GM21619 (cell line): Measurements from ENCODE around the gene RHOH.
"Not testable (repeated sequence)": the region's sequence is repeated elsewhere in the genome, so short reads cannot be mapped to it uniquely, and the experiment has no call there.

Experiments
- ATAC-seq: cut with Tn5 transposase; IDR thresholded peaks from one replicate; pipeline ENCODE4 v1.9.1; 2021; ENCODE audit not compliant: unreplicated experiment

The RHOH gene

GRCh38 chr4:40196724-40197281 is at the start of gene RHOH:
RHOH (plus strand) TSS chr4:40197031; CDS start chr4:40243387, 46,356 bp downstream.
- ATAC-seq = no peak

- ATAC-seq = not testable (repeated sequence)
These were observed 49.3 kb upstream of the RHOH start for GRCh38 chr4:40147490-40147889.

GRCh38 chr4:40149960-40150385 is 46.9 kb upstream of the RHOH start:
- no peak for ATAC-seq

- no peak for ATAC-seq
These were observed 45.9 kb upstream of the RHOH start for GRCh38 chr4:40150932-40151331.

GRCh38 chr4:40152637-40153036 is 44.2 kb upstream of the RHOH start:
- no peak for ATAC-seq

GRCh38 chr4:40157436-40157835 is 39.4 kb upstream of the RHOH start:
- ATAC-seq = no peak

- ATAC-seq = no peak
These were observed 36.6 kb upstream of the RHOH start for GRCh38 chr4:40160258-40160657.

- ATAC-seq = no peak
These were observed 32.4 kb upstream of the RHOH start for GRCh38 chr4:40164459-40164858.

- no peak for ATAC-seq
These were observed 30.9 kb upstream of the RHOH start for GRCh38 chr4:40165916-40166315.

- no peak for ATAC-seq
These were observed 28.8 kb upstream of the RHOH start for GRCh38 chr4:40168070-40168469.

- ATAC-seq = peak; percentile 75
These were observed 26.2 kb upstream of the RHOH start for GRCh38 chr4:40170588-40170987.

GRCh38 chr4:40173470-40173875 is 23.4 kb upstream of the RHOH start:
- ATAC-seq = peak; percentile 71

GRCh38 chr4:40176602-40177001 is 20.2 kb upstream of the RHOH start:
- no peak for ATAC-seq

GRCh38 chr4:40177591-40177990 is 19.2 kb upstream of the RHOH start:
- ATAC-seq = no peak

GRCh38 chr4:40178672-40179071 is 18.2 kb upstream of the RHOH start:
- ATAC-seq = no peak

GRCh38 chr4:40179360-40179759 is 17.5 kb upstream of the RHOH start:
- ATAC-seq = no peak

GRCh38 chr4:40180356-40180755 is 16.5 kb upstream of the RHOH start:
- no peak for ATAC-seq

- ATAC-seq = no peak
These were observed 14.8 kb upstream of the RHOH start for GRCh38 chr4:40182001-40182400.

- no peak for ATAC-seq
These were observed 13.9 kb upstream of the RHOH start for GRCh38 chr4:40182954-40183353.

- no peak for ATAC-seq
These were observed 13.0 kb upstream of the RHOH start for GRCh38 chr4:40183615-40184411.

- ATAC-seq = no peak
These were observed 10.8 kb upstream of the RHOH start for GRCh38 chr4:40185830-40186664.

- no peak for ATAC-seq
These were observed 10.2 kb upstream of the RHOH start for GRCh38 chr4:40186665-40187014.
